Mucosa of stomach (tissue), 1 donor: ENCODE results near the gene ABCA2.
"Not testable (repeated sequence)": the region's sequence is repeated elsewhere in the genome, so short reads cannot be mapped to it uniquely, and the experiment has no call there.

ENCODE experiments used
- H3K27me3 ChIP-seq: one replicate; pipeline ENCODE4 v1.7.0; 2013; ENCODE audit warnings: mild to moderate bottlenecking, low read length; ENCODE audit not compliant: control insufficient read depth, insufficient read depth
- H3K36me3 ChIP-seq: one replicate; pipeline ENCODE4 v1.7.0; 2013; ENCODE audit warnings: low read length; ENCODE audit not compliant: control insufficient read depth, insufficient read depth
- H3K4me1 ChIP-seq: one replicate; pipeline ENCODE4 v1.7.0; 2013; ENCODE audit warnings: mild to moderate bottlenecking, low read length; ENCODE audit not compliant: control insufficient read depth, insufficient read depth
- H3K4me3 ChIP-seq: one replicate; pipeline ENCODE4 v1.7.0; 2013; ENCODE audit warnings: low read length
- H3K9ac ChIP-seq: one replicate; pipeline ENCODE4 v1.7.0; 2013; ENCODE audit warnings: mild to moderate bottlenecking, low read length, moderate library complexity
- H3K9me3 ChIP-seq: one replicate; pipeline ENCODE4 v1.7.0; 2013; ENCODE audit warnings: mild to moderate bottlenecking, low read length, moderate library complexity; ENCODE audit not compliant: control insufficient read depth
- donor health status: Pancreatic carcinoma.

The ABCA2 gene

DNA sequence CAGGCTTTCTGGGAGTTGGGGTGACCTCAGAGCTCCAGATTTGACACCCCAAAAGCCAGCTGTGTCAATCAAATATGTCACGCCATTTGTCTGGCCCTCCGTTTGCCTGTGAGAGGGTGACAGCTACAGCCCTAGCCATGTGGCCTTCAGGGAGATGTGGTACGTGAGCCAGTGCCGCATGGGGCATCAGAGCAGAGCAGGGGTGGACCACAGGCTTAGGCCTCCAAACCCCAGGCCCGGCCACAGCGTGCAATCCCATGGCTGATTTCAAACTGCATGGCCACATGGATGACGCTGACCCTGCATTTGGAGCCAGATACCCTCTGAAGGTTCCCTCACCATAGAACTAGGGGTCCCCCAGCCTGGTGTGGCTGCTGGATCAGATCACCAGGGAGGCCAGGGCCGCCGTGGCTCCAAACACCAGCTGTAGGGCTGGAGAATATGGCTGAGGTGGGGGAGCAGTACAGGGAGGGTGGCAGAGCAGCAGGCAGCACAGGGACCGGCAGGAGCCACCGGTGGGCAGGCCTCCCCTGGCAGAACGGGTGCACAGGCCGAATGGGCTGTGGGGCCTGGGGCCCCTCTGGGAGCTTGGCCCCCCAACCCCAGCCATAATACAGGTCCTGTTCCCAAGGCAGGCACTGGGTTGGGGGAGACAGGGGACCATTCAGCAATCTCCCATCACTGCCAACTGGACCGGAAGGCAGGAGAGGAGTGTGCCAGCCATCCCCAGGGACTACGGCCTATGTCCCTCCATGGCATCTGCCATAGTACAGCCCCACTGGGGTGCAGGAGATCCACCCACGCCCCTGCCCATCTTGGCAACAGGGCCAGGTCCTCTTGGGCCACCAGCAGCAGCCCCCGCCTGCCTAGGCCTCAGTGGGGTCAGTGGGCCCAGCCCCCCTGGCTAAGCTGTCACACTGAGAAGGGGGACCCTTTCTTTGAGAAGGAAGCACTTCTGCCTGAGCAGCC lies 40.8 kb upstream of the ABCA2 start:
- Histone ChIP-seq H3K27me3 (peaks cover 13% of the 10 kb centered on the region), H3K36me3 (no peaks in the 10 kb centered on the region), H3K9ac (no peak overlapping the region), H3K4me1 (peaks cover 43% of the 10 kb centered on the region), H3K9me3 (no peaks in the 10 kb centered on the region), H3K4me3 (no peak overlapping the region)

GRCh38 chr9:137067860-137068538 lies 40.0 kb upstream of the ABCA2 start:
- Histone ChIP-seq H3K9me3 (no peaks in the 10 kb centered on the region), H3K27me3 (peaks cover 13% of the 10 kb centered on the region), H3K36me3 (no peaks in the 10 kb centered on the region), H3K9ac (no peak overlapping the region), H3K4me3 (no peak overlapping the region), H3K4me1 (peaks cover 42% of the 10 kb centered on the region)

GRCh38 chr9:137066096-137066861 lies 38.2 kb upstream of the ABCA2 start:
- Histone ChIP-seq H3K27me3 (peaks cover 13% of the 10 kb centered on the region), H3K9me3 (no peaks in the 10 kb centered on the region), H3K9ac (no peak overlapping the region), H3K4me3 (no peak overlapping the region), H3K36me3 (no peaks in the 10 kb centered on the region), H3K4me1 (peaks cover 41% of the 10 kb centered on the region)

- H3K9ac ChIP-seq = no peak overlapping the region
- H3K27me3 ChIP-seq = peaks cover 13% of the 10 kb centered on the region
- H3K4me3 ChIP-seq = no peak overlapping the region
- no peaks in the 10 kb centered on the region for H3K9me3 ChIP-seq
- H3K4me1 ChIP-seq = peaks cover 33% of the 10 kb centered on the region
- H3K36me3 ChIP-seq = no peaks in the 10 kb centered on the region
These were observed 37.4 kb upstream of the ABCA2 start for GRCh38 chr9:137065336-137065967.

DNA sequence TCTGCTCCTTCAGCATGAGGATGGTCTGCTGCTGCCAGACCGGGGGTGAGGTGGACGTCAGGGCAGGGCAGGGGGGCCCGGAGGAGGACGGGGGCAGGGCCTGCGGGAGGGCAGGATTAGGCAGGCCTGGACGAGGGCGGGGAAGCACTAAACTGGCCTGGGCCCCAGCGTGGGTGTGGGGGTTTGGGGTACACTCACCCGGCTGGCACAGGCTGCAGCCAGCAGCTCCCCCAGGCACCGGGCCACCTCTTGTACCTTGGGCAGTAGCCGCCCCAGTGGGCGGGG lies 36.8 kb upstream of the ABCA2 start:
- peaks cover 33% of the 10 kb centered on the region for H3K4me1 ChIP-seq
- H3K9me3 ChIP-seq = no peaks in the 10 kb centered on the region
- peaks cover 13% of the 10 kb centered on the region for H3K27me3 ChIP-seq
- H3K36me3 ChIP-seq = no peaks in the 10 kb centered on the region
- H3K9ac ChIP-seq = no peak overlapping the region
- no peak overlapping the region for H3K4me3 ChIP-seq

GRCh38 chr9:137064027-137064879 lies 36.2 kb upstream of the ABCA2 start:
- Histone ChIP-seq H3K9ac (no peak overlapping the region), H3K4me3 (no peak overlapping the region), H3K4me1 (peaks cover 29% of the 10 kb centered on the region), H3K9me3 (no peaks in the 10 kb centered on the region), H3K36me3 (no peaks in the 10 kb centered on the region), H3K27me3 (peaks cover 9% of the 10 kb centered on the region)

GRCh38 chr9:137063311-137064026 lies 35.4 kb upstream of the ABCA2 start:
- Histone ChIP-seq H3K36me3 (no peaks in the 10 kb centered on the region), H3K4me1 (peaks cover 21% of the 10 kb centered on the region), H3K9me3 (no peaks in the 10 kb centered on the region), H3K4me3 (no peak overlapping the region), H3K9ac (no peak overlapping the region), H3K27me3 (peaks cover 6% of the 10 kb centered on the region)

DNA sequence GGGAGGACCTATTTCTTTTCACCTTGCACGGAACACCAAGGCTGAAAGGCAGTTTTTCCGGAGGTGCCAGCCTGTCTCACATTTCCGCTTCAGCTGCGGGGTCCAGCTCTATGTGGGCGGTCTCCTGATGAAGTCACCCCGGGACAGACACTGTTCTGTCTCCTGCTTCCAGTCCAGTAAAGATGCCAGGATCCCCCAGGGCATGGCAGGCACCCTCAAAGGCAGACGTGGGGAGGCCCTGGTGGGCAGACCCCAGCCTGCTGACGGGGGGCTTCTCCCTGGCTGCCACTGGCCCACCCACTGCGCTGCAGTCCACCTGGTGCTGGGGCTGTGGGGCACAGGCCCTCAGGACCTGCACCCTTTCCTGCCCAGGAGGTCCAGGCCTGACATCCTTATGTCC lies 34.8 kb upstream of the ABCA2 start:
- H3K4me1 ChIP-seq = peaks cover 15% of the 10 kb centered on the region
- H3K9me3 ChIP-seq, H3K4me3 ChIP-seq, H3K27me3 ChIP-seq, H3K36me3 ChIP-seq, H3K9ac ChIP-seq: not testable (repeated sequence)

GRCh38 chr9:137062384-137062783 lies 34.3 kb upstream of the ABCA2 start:
- Histone ChIP-seq H3K36me3 (no peaks in the 10 kb centered on the region), H3K4me1 (peaks cover 17% of the 10 kb centered on the region), H3K4me3 (no peak overlapping the region), H3K27me3 (no peaks in the 10 kb centered on the region), H3K9me3 (no peaks in the 10 kb centered on the region), H3K9ac (no peak overlapping the region)

GRCh38 chr9:137058521-137059234 lies 30.6 kb upstream of the ABCA2 start:
- H3K4me3 ChIP-seq = no peak overlapping the region
- H3K36me3 ChIP-seq = no peaks in the 10 kb centered on the region
- H3K9me3 ChIP-seq = no peaks in the 10 kb centered on the region
- peaks cover 4% of the 10 kb centered on the region for H3K27me3 ChIP-seq
- H3K4me1 ChIP-seq = peaks cover 36% of the 10 kb centered on the region
- H3K9ac ChIP-seq = no peak overlapping the region
